Osteoblast (primary cell): ENCODE data around the gene GFPT1. TPM values are rescaled to one million over a fixed set of nuclear protein-coding genes. Genes with fewer than 3 reads are reported as not detected.

ENCODE experiments used
- DNase-seq: peaks from one replicate; pipeline ENCODE4 v3.0.0; 2011; ENCODE audit warnings: low spot score, mixed read lengths; ENCODE audit not compliant: insufficient read length; ENCODE audit errors: missing footprints
- H2AFZ ChIP-seq: 2 replicates; pipeline ENCODE4 v1.6.0; 2011; ENCODE audit warnings: mild to moderate bottlenecking, low read length
- H3K27ac ChIP-seq: 2 replicates; pipeline ENCODE4 v1.5.1; 2011; ENCODE audit warnings: mild to moderate bottlenecking, low read depth, low read length, moderate library complexity
- H3K27me3 ChIP-seq: 2 replicates; pipeline ENCODE4 v1.6.0; 2012; ENCODE audit warnings: mild to moderate bottlenecking, control low read depth, inconsistent platforms, low read length, moderate library complexity; ENCODE audit not compliant: insufficient read depth
- H3K36me3 ChIP-seq: 2 replicates; pipeline ENCODE4 v1.5.1; 2011; ENCODE audit warnings: mild to moderate bottlenecking, low read length, control low read depth, moderate library complexity; ENCODE audit not compliant: insufficient read depth
- H3K4me1 ChIP-seq: 2 replicates; pipeline ENCODE4 v1.5.1; 2011; ENCODE audit warnings: mild to moderate bottlenecking, low read length, control low read depth, moderate library complexity; ENCODE audit not compliant: insufficient read depth
- H3K4me2 ChIP-seq: 2 replicates; pipeline ENCODE4 v1.6.0; 2011; ENCODE audit warnings: mild to moderate bottlenecking, low read length; ENCODE audit not compliant: insufficient read depth
- H3K4me3 ChIP-seq: fragments of 200-600 bp; sonication (generic); 3 replicates; pipeline ENCODE4 v1.5.1; 2012; ENCODE audit warnings: mild to moderate bottlenecking, low read length, inconsistent platforms; ENCODE audit not compliant: insufficient read depth
- H3K79me2 ChIP-seq: 2 replicates; pipeline ENCODE4 v1.6.0; 2012; ENCODE audit warnings: mild to moderate bottlenecking, low read length, control low read depth, inconsistent platforms; ENCODE audit not compliant: insufficient read depth
- H3K9me3 ChIP-seq: 2 replicates; pipeline ENCODE4 v1.5.1; 2011; ENCODE audit warnings: low read depth, low read length, control low read depth
- H4K20me1 ChIP-seq: 2 replicates; pipeline ENCODE4 v1.6.0; 2012; ENCODE audit warnings: mild to moderate bottlenecking, low read length, control low read depth; ENCODE audit not compliant: insufficient read depth
- total RNA-seq: library from RNA; depleted of rRNA; stranded (reverse); fragments of >200 nt; gene quantifications from 2 replicates; pipeline ENCODE4 v1.2.3, GENCODE V29; 2012
- TF ChIP-seq, protein P1 (sequence below): IDR thresholded peaks from 2 replicates; pipeline ENCODE4 v1.5.1; 2011; ENCODE audit warnings: mild to moderate bottlenecking, low read depth, low read length, moderate library complexity; ENCODE audit errors: extremely low read depth

The GFPT1 gene
- total RNA-seq, 1 donor = 64.4 TPM

DNA sequence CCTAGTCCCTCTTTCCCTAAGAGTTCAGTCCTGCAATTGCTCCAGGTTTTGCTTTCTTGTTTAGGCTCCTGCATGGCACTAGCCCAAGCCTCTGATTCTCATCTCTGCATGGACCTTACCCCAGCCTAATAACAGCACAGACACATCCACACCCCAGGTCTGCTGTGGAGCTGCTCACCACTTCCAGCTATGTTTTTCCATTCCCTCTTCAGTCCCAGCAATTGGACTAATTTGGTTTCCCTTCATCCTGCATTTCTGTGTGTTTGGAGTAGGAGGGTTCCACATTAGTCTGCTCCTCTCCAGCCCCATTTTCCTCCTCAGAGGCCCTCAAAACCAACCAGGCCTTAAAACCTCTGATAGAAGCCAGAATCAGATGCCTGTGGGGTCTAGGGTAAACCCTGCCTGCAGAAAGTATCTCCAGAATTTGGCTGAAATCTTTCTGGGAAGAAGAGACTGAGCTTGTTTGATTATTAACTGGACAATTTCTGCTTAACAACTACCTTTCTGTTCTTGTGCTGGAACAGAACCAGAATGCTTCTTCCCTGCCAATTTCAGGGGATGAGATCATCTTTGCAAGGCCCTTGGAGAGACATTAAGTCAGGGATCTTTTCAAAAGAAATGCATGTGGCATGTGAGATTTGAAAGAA, 95.9 kb downstream of the GFPT1 start:
- DNase-seq = no peak
- H4K20me1 ChIP-seq = no peaks in the 10 kb centered on the region
- no peaks in the 10 kb centered on the region for H3K27me3 ChIP-seq
- H3K4me1 ChIP-seq = peaks cover 30% of the 10 kb centered on the region
- no peak overlapping the region for H2AFZ ChIP-seq
- TF ChIP-seq, protein P1, sequence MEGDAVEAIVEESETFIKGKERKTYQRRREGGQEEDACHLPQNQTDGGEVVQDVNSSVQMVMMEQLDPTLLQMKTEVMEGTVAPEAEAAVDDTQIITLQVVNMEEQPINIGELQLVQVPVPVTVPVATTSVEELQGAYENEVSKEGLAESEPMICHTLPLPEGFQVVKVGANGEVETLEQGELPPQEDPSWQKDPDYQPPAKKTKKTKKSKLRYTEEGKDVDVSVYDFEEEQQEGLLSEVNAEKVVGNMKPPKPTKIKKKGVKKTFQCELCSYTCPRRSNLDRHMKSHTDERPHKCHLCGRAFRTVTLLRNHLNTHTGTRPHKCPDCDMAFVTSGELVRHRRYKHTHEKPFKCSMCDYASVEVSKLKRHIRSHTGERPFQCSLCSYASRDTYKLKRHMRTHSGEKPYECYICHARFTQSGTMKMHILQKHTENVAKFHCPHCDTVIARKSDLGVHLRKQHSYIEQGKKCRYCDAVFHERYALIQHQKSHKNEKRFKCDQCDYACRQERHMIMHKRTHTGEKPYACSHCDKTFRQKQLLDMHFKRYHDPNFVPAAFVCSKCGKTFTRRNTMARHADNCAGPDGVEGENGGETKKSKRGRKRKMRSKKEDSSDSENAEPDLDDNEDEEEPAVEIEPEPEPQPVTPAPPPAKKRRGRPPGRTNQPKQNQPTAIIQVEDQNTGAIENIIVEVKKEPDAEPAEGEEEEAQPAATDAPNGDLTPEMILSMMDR = no peak
- peak overlapping the region; percentile 93 for H3K27ac ChIP-seq
- no peaks in the 10 kb centered on the region for H3K79me2 ChIP-seq
- peak overlapping the region; percentile 23 for H3K4me2 ChIP-seq
- no peaks in the 10 kb centered on the region for H3K9me3 ChIP-seq
- no peak overlapping the region for H3K4me3 ChIP-seq
- no peaks in the 10 kb centered on the region for H3K36me3 ChIP-seq

DNA sequence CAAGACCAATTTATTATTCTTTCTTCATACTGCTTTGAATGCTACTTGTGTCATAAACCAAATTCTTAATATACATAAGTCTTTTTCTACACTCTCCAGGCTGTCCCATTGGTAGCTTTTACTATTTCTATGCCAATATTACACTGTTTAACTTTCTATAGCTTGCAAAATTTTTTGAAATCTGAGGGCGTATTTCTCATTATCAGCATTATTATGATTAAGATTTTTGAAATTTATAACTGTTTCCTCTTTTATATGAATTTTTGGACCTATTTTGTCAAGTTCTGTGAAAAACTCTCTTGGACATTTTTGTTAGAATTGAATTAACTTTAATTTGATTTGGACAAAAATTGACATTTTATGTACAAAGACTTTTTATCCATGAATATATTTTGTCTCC, 98.6 kb downstream of the GFPT1 start:
- H2AFZ ChIP-seq = no peak overlapping the region
- H3K27ac ChIP-seq = no peak overlapping the region
- peaks cover 30% of the 10 kb centered on the region for H3K4me1 ChIP-seq
- no peaks in the 10 kb centered on the region for H3K27me3 ChIP-seq
- H3K9me3 ChIP-seq = no peaks in the 10 kb centered on the region
- H3K4me2 ChIP-seq = no peak overlapping the region
- no peaks in the 10 kb centered on the region for H3K36me3 ChIP-seq
- TF ChIP-seq, protein P1 = no peak
- no peak overlapping the region for H3K4me3 ChIP-seq
- H3K79me2 ChIP-seq = no peaks in the 10 kb centered on the region
- H4K20me1 ChIP-seq = no peaks in the 10 kb centered on the region
- no peak for DNase-seq

GRCh38 chr2:69287544-69287943, 99.5 kb downstream of the GFPT1 start:
- Histone ChIP-seq H3K79me2 (no peaks in the 10 kb centered on the region), H3K4me2 (no peak overlapping the region), H2AFZ (no peak overlapping the region), H3K9me3 (no peaks in the 10 kb centered on the region), H4K20me1 (no peaks in the 10 kb centered on the region), H3K4me3 (no peak overlapping the region), H3K27ac (no peak overlapping the region), H3K4me1 (peaks cover 22% of the 10 kb centered on the region), H3K27me3 (no peaks in the 10 kb centered on the region), H3K36me3 (no peaks in the 10 kb centered on the region)
- DNase-seq = no peak
- TF ChIP-seq, protein P1 = no peak

DNA sequence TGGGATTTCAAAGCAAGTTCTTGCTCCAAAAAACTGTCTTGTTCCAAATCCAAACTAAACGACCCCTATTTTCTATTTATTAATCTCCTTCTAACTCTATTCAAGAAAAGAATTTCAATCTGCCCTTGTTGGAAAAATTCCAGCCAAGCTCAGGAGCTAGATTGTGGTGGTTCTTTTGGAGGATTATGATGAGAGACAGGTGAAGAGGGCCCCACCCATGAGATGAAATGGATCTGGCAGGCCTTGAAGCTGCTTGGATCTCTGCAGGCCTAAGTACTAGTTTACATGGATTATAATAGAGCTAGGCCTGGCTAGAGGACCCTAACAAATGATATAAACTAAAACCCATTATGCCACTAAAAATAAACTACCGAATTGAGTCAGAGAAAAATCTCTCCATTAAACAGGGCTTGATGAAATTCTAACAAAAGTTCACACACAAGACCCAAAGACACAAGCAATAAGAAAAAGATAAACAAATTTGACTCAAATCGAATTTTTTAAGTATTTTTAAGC, 101.6 kb downstream of the GFPT1 start:
- H3K4me3 ChIP-seq = no peak overlapping the region
- no peaks in the 10 kb centered on the region for H3K36me3 ChIP-seq
- H2AFZ ChIP-seq = no peak overlapping the region
- H3K4me2 ChIP-seq = no peak overlapping the region
- H3K79me2 ChIP-seq = no peaks in the 10 kb centered on the region
- DNase-seq = no peak
- H3K4me1 ChIP-seq = peaks cover 1% of the 10 kb centered on the region
- no peak overlapping the region for H3K27ac ChIP-seq
- H4K20me1 ChIP-seq = no peaks in the 10 kb centered on the region
- no peaks in the 10 kb centered on the region for H3K9me3 ChIP-seq
- TF ChIP-seq, protein P1 = no peak
- no peaks in the 10 kb centered on the region for H3K27me3 ChIP-seq
